Measurements from ENCODE around the gene KLK13. TPM values are rescaled to one million over a fixed set of nuclear protein-coding genes. Genes with fewer than 3 reads are reported as not detected.

KLK13 gene
- total RNA-seq, 1 donor from 2014 or later, result not detected

DNA sequence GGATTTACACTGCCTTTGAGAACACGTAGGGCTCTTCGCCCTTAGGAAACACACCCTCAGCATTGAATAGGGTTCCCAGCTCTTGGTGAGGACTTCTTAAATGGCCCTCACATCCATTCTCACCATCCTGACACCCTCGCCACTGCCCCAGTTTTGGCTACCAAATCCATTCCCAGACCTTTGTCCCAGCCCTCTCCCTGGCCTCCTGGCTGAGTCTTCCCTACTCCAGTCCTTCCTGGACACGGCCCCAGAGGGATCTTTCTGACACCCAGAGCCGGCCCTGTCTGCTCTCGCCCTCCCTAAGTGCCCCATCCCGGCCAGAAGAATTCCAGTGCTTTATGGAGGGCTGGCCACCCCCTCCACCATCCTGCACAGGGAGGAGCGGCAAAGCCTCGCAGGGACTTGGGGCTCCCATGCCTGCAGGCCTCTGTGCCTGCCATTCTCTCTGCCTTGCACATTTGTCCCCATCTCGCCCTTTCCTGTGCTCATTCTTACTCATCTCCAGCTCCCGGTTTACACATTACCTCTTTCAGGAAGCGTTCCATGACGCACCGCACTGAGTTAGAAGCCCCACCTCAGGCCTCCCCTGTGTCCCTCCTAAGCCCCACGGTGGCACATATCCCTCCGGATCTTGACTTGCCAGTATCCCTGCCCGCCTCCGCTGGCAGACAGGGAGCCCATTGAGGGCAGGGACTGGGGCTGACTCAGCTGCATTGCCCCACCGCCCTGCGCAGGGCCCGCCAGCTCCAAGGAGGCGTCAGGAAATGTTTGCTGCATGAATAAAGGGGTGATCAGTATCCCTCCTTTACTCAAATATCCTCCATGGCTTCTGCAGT is 28.8 kb upstream of the KLK13 start:
- intact Hi-C loops (cut with DNase I), result loop anchor here (1.0 to 5.0 kb wide), 2 partner anchors 72 to 161 kb away; no protein-coding TSS in a partner anchor
- DNase-seq (ENCODE audit: missing footprints) (no peak), ATAC-seq (no peak)

DNA sequence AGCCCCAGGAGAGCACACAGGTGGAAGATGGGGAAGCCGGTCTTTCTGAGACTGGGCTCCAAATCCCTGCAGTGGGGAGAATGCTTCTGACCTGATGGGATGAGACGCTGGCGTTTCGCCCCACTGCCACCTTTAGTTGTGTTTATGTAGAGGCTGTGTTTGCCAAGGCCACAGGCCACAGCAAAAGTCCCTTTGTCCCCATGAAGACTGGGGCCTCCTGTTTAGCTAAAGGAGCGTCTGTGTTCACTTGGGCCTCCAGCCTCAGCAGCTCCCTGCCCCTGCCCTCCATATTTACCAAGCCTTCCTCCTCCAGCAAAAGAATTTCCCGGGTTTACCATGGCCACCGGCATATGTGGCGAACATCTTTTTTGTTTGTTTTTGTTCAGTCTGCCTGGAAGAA is 28.2 kb upstream of the KLK13 start:
- intact Hi-C loops (cut with DNase I), result loop anchor here (5.0 kb wide), 1 partner anchor 161 kb away; no protein-coding TSS in a partner anchor
- no peak for ATAC-seq
- no peak for DNase-seq (ENCODE audit: missing footprints)

DNA sequence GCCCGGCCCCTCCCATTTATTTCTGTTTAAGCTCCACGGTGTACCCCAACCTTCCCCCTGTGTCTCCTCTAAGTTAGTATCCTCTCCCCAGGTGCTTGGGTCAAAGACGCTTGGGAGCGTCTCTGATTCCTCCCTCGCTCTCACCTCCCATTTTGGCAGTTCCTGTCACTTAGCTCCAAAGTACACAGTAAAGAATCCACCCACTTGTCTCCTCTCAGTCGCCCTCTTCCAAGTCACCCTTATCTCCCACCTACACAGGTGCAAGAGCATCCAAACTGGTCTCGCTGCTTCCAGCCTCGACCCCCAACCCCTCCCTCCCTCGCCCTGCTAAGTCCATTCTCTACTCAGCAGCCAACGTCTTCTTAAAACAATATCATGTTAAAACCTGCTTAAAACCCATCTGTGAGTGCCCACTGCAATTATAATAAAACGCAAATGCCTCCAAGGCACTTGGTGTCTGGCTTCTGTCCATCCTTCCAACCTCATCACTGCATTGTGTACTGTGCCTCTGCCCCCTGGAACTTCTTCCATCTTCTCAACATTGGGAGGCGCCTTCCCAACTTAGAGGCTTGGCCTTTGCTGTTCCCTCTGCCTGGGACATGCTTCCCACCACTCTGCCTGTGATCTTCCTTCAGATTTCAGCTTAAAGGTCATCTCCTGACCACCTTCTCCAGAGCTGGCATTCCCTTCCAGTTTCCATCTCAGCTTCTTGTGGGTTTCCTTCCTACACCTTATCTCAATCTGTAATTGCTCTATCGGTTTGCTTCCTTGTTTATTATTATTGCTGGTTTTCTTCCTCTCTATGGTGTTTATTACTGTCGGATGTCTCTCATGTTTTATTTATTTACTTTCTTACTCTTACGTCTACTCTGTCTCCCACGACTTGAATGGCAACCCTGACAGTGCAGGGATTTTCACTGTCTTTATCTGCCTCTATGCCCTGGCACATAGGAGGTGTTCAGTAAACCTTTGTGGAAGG is 27.3 kb upstream of the KLK13 start:
- intact Hi-C loops (cut with DNase I), result loop anchor here (5.0 kb wide), 1 partner anchor 160 kb away; no protein-coding TSS in a partner anchor
- DNase-seq (ENCODE audit: missing footprints), result no peak
- ATAC-seq, result no peak

DNA sequence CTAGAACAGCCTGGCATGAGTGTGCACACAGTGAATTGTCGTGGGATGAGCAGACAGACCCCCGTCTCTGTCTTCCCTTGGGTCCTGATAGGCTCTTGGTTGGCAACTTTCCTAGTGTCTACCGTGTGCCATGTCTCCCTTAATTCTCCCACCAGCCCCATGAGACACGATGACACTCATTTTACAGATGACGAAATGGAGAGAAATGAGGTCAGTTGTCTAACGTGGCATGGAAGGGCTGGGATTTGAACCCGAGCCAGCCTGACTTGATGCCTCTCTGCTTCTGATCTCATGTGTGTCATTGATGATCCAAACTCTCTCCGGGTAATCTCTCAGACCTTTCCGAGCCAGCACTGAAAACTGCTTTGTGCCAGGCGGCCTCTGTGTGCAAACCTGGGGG is 26.2 kb upstream of the KLK13 start:
- ATAC-seq, result no peak
- intact Hi-C loops (cut with DNase I), result loop anchor here (5.0 kb wide), 1 partner anchor 159 kb away; no protein-coding TSS in a partner anchor
- no peak for DNase-seq (ENCODE audit: missing footprints)

DNA sequence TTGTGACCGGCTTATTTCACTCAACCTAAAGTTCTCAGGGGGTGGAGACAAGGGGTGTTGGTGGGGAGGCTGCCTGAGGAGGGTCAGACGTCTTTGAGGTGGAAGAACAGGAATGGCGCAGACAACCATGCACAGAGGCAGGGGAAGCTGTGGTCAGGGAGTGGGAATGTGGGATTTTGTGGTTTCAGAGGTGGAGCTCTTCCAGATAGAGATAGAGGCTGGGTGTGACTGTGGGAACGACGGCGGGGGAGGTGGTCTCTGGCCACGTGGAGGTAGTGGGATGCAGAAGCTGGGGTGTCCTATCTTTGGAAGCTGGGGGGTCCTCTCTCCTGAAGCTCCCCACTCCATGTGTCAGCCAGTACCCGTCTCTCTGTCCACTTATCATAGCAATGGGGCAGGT is 25.6 kb upstream of the KLK13 start:
- DNase-seq (ENCODE audit: missing footprints), result no peak
- intact Hi-C loops (cut with DNase I), result loop anchor here (5.0 kb wide), 1 partner anchor 158 kb away; no protein-coding TSS in a partner anchor
- no peak for ATAC-seq

DNA sequence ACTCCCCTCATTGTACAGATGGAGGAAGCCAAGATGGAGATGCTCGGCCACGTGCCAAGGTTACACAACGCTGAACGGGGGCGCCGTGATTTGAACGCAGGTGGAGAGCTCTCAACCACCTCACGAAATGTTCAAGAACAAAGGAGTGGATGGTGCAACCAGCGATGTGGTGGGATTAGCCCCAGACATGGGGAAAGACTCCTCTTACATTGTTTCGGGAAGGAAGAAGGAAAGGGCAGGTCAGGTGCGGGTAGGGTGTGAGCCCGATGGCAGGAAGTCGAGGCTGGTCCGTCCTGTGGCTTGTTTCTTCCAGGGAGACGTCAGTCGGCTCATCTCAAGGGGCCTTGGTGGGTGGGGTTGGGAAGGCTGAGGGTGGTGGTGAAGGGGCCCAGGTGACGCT is 24.9 kb upstream of the KLK13 start:
- no peak for DNase-seq (ENCODE audit: missing footprints)
- no peak for ATAC-seq
- intact Hi-C loops (cut with DNase I), result loop anchor here (5.0 kb wide), 1 partner anchor 157 kb away; no protein-coding TSS in a partner anchor

DNA sequence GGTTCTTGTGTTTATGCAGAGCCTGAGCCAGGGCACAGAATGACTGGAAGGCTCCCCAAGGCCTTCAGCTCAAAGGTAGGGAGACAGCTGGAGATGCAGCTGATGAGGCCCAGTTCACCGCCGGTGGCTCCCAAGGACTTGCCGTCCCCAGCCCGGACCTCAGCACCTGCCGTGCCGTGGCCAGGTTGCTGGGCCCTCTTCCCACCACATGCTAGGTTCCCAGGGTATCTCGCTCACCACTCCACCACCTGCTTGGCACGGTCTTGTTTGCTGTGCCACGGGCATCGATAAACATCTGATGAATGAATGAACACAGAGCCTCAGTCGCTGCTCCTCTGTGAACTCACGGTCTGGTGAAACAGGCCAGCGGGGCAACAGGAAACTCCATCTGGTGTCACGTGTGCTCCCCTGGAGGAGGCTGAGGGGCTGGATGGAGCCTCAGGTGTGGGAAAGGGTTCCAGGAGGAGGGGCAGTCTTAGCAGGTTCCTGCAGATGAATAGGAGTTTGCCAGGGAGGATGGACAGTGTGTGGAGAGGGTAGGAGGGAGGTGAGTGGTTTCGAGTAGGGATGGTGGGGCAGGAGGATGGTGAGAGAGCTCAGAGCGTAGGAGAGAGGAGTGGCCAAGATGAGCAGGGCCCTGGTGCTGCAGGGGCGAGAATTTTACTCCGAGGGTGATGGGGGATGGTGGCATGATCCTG is 21.4 kb upstream of the KLK13 start:
- intact Hi-C loops (cut with DNase I), result no loop called here
- ATAC-seq (no peak), DNase-seq (ENCODE audit: missing footprints) (no peak)

DNA sequence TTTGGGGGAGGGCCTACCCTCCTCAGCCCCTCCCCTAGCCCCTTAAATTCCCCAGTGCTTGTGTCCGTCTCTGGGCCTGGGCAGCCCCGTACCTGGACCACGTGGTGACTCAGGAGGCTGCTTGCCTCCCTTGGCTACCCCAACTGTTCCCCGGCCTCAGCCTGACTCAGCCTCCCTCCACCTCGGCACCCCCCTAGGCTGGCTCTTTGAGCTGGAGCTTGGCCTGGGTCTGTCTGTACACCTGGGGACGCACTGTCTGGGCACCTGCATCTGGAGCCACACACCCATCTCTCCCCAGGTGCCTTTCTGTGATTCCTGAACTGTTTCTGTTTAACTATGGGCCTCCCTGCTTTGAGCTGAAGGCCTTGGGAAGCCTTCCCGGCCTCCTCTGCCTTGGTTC is 19.6 kb upstream of the KLK13 start:
- DNase-seq (ENCODE audit: missing footprints) (no peak), ATAC-seq (no peak)
- intact Hi-C loops (cut with DNase I), result no loop called here

DNA sequence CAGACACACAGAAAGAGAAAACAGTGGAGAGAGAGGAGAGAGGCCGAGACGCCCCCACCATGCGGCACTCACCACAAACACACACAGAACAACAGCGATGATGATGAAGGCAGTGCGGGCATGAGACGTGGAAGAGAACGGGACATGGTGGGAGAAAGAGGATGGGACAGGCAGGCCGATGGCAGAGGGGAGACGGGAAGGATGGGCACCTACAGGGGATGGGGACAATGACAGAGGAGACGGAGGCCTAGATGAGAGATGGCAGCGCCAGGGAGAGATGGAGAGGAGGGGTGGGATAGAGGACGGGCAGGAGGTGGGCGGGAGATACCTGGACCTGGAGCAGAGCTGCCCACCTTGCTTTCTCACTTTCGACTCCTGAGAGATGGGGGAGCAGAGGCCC is 18.9 kb upstream of the KLK13 start:
- ATAC-seq (no peak), DNase-seq (ENCODE audit: missing footprints) (no peak)
- intact Hi-C loops (cut with DNase I), result no loop called here

DNA sequence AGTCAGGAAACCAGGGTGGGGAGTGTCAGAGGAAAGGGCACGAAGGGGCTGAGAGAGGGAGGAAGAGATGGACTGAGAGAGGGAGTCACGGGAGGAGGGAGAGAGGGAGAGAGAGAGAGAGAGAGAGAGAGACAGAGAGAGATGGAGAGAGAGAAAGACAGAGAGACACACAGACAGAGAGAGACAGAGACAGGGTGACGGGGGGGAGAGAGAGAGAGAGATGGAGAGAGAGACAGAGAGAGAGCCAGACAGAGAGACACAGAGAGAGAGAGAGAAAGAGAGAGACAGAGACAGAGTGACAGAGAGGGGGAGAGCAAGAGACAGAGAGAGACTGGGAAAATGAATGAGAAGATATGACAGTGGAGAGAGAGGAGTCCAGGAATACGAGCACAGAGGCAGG is 18.3 kb upstream of the KLK13 start:
- no peak for ATAC-seq
- intact Hi-C loops (cut with DNase I), result no loop called here
- no peak for DNase-seq (ENCODE audit: missing footprints)

DNA sequence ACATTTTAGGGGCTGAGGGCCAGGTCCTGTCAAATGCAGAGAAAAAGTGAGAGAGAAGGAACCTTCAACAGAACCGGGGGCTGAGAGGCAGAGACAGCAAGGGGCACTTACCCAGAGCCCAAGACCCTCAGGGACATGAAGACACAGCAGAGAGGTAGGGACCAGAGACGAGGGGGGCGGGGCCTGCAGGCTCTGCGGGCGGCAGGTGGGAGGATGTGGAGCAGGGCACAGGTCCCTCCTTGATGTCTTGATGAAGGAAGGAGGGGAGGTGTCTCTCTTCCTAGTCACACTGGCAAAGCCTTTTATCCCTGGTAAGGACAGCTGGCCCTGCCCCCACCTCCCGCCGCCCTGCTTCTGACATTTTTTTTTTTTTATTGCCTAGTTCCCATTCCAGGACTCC is 17.7 kb upstream of the KLK13 start, which contains the start of gene KLK14:
Gene KLK14, minus strand, starts transcription at position 277 of the 400 bp plus-strand sequence. Its CDS starts 273 bp downstream, at position 4.
- no peak for DNase-seq (ENCODE audit: missing footprints)
- ATAC-seq, result no peak
- intact Hi-C loops (cut with DNase I), result no loop called here

DNA sequence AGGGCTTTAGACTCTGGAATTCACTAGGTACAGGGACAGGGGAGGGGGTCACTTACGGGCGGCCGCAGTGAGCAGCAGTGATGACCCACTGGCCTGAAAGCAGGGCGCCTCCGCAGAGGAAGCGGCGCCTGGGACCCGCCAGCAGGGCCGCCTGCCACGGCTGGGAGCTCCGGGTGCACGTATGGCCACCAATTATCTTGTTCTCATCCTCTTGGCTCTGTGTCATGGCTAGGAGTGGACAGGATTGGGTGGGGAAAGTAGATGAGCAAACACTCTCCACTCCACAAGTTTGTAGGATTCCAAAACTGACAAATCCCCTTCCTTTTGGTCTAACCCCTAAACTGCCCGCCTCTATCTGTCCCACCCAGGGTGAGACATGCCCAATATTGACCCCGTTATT is 16.6 kb upstream of the KLK13 start:
- no peak for DNase-seq (ENCODE audit: missing footprints)
- no peak for ATAC-seq
- intact Hi-C loops (cut with DNase I), result no loop called here

DNA sequence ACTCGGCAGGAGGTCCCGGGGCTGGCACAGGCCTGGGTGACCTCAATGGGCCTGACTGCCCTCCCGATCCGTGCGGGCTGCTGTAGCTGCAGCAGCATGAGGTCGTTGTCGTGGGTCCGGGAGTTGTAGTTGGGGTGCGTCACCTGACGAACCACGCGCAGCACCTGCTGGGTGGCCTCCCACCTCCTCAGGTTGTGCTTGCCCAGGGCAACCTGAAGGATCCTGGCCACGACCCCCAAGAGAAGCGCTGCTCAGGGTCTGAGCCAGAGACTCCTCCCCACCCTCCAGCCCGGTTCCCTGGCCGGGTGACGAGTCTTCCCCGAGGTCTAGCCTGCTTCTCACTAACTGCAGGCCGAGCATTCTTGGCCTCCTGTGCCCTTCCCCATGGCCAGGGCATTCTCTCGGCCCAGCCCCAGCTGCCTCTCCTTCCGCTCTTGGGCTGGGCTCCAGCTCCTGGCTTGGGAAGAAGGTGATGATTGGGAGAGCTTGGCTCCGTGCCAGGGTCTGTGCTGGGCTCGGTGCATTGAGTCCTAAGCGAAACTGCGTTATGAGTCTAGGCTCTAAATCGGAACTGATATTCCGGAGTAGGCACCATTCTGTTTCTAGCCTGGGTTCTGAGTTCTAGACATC is 14.7 kb upstream of the KLK13 start:
- DNase-seq (ENCODE audit: missing footprints) (peak; percentile 86), ATAC-seq (peak; percentile 82)
- intact Hi-C loops (cut with DNase I), result no loop called here

DNA sequence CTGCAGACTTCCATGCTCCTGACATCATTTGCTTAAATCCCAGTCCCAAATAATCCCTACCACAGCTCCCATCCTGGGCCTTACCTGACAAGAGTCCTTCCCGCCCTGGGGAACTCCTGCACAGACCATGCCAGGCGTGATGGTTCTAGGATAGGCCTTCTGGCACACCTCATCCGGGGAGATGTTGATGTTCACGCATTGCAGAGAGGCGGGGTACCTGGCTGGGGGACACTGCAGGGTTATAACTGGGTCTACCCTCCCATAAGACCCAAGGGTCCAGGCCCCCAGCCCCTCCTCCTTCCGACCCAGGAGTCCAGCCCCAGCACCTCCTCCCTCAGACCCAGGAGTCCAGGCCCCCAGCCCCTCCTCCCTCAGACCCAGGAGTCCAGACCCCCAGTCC is 13.8 kb upstream of the KLK13 start:
- ATAC-seq (no peak), DNase-seq (ENCODE audit: missing footprints) (no peak)
- intact Hi-C loops (cut with DNase I), result no loop called here

DNA sequence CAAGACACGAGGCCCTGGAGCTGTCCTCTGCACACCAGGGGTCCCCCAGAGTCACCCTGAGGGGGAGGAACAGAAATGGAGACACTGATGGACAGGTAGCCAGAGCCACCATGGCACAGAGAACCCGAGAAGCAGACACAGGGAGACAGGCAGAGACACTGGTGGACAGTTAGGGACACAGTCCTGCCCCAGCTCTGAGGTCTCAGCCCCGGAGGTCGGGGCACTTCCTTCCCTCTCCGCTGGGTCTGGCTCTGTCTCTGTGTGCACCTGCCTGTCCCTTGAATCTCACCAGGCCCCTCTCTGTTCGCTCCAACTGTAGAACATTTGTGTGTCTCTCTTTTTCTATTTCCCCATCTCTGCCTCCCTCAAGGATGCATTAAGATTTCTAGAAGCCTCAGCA is 13.2 kb upstream of the KLK13 start:
- ATAC-seq (no peak), DNase-seq (ENCODE audit: missing footprints) (no peak)
- intact Hi-C loops (cut with DNase I), result no loop called here

DNA sequence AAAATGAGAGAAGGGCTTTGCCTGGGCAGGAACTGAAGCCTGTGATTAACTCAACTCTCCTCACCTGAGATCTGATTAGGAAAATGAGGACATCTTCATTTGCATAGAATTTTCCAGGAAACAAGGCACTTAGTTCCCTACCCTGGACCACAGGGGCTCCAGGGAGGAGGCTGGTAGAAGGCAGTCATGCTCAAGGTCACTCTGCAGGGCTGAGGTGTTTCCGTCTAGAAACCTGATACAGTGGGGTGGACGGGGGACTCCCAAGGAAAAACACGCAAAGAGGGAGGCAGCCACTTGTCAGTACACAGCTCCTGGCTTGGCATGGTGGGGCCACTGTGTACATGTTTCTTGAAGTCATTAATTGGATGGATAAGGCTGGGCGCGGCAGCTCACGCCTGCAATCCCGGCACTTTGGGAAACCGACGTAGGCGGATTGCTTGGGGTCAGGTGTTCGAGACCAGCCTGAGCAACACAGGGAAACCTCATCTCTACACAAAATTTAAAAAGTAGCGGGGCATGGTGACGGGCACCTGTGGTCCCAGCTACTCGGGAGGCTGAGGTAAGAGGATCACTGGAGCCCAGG is 11.8 kb upstream of the KLK13 start:
- intact Hi-C loops (cut with DNase I), result no loop called here
- DNase-seq (ENCODE audit: missing footprints) (no peak), ATAC-seq (no peak)

DNA sequence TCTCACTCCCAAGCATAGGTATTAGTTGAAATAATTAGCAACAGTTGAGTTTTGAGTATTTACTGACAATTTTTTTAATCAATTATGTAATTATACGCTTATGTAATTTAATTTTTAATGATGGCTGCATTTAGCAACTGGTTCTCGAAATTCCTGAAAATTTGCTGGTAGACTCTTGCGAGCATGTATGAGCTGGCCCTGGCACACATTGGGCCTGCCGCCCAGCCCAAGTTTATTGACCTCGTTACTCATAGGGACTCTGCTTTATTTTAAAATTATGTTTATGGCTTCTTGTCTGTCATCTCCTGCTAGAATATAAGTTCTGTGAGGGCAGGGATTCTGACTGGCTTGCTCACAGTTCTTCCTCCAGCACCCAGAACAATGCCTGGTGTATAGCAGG is 11.1 kb upstream of the KLK13 start:
- intact Hi-C loops (cut with DNase I), result no loop called here
- ATAC-seq, result no peak
- DNase-seq (ENCODE audit: missing footprints), result no peak

DNA sequence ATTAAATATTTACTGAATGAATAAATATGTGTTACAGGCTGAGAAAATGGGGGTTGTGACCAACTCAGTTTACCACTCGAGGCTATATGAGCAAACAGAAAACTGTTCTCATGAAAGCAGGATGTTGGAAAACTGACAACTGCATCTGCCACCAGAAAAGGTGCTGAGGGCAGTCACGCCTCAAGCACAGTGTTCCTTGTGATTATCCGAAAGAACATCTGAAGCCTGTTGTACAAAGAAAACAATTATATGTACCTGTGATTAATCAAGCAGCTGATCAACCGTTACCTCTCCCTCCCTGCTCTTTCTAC is 6.2 kb upstream of the KLK13 start:
- intact Hi-C loops (cut with DNase I), result no loop called here
- ATAC-seq (no peak), DNase-seq (ENCODE audit: missing footprints) (no peak)

Data from Right ventricle myocardium inferior (tissue), 1 donor.